Uterus (tissue), 2 donors: Measurements from ENCODE around the gene TBC1D5.

ENCODE experiments used
- CTCF ChIP-seq, 4 experiments: fragments of 200-600 bp in 2 of 4; fragments of 450-650 bp in 2 of 4; sonication (generic) in 2 of 4; IDR thresholded peaks; one replicate each; pipeline ENCODE4 v1.5.1; 2016 to 2019; ENCODE audit warnings: antibody characterized with exemption in 4 of 4, mild to moderate bottlenecking in 2 of 4, moderate library complexity in 1 of 4
- POLR2A ChIP-seq, 2 donors: fragments of 450-650 bp; IDR thresholded peaks; one replicate each; pipeline ENCODE4 v1.6.1; 2016; ENCODE audit warnings: antibody characterized with exemption in 2 of 2, mild to moderate bottlenecking in 1 of 2, moderate library complexity in 1 of 2

- TF ChIP-seq CTCF (IDR thresholded peaks at IDR 0.05) = no peak
- no peak for TF ChIP-seq POLR2A (IDR thresholded peaks at IDR 0.05)
Observed at GRCh38 chr3:17243621-17244020, 498.8 kb downstream of the TBC1D5 start.
